Measurements from ENCODE around the gene TMEM269. TPM values are rescaled to one million over a fixed set of nuclear protein-coding genes. Genes with fewer than 3 reads are reported as not detected.

Gene TMEM269, protein sequence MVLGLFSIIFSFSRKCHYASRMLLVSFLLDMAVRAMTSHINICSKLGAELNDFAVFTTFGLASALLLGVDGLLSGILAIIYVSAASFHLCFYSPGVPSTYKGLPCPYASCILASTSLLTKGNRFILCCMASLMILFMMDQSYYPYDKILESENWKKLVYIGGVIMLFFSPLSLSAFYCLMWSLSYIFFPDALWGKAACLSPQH
- total RNA-seq (1 to 10 TPM in 2 of 5 donors, under 1 TPM in 3; 0.20 to 1.7 (median 0.88) TPM), total RNA-seq (0.12 to 1.9 (median 0.55) reads per million in 29 experiments)
- total RNA-seq (2013), result 0.29 TPM

- H3K4me3 ChIP-seq (ENCODE audit: control insufficient read depth in 1 of 2, extremely low read depth in 1 of 2, low read length in 1 of 2), result peak within 1 kb of the TSS; percentile 55 to 63
- peaks cover 0 to 9% of the 10 kb centered on the region in 2 donors for H3K36me3 ChIP-seq (ENCODE audit: control insufficient read depth in 2 of 2, extremely low read depth in 1 of 2, insufficient read depth in 1 of 2, low read length in 1 of 2)
- Mint-ChIP-seq H3K27ac (peak within 1 kb of the TSS; percentile 41 to 76), H3K4me1 (peaks cover 14 to 20% (median 16%) of the 10 kb centered on the region in 3 donors), H3K4me3 (peak within 1 kb of the TSS; percentile 76 to 83 (median 78)), H3K36me3 (peaks cover 13% of the 10 kb centered on the region), H3K27me3 (no peaks in the 10 kb centered on the region), H3K9me3 (no peaks in the 10 kb centered on the region)
- H3K9me3 ChIP-seq, result no peaks in the 10 kb centered on the region
- ChIA-PET CTCF (no interaction called here), POLR2A (interaction anchor here in 1 of 2 donors (0.6 kb wide), 1 partner anchor 214 kb away, joined by 4 read pairs; no protein-coding TSS in a partner anchor)
- DNase-seq (peak; percentile 10 to 67 (median 50)), ATAC-seq (replicated peaks in 1 of 4) (peak; percentile 80 to 90 (median 84))
- 12% methylated on average over 48 of the region's 54 CpGs for WGBS (ENCODE audit: insufficient coverage)
- no peak within 1 kb of the TSS for H3K27ac ChIP-seq (ENCODE audit: low read length)
- H3K4me1 ChIP-seq (ENCODE audit: control insufficient read depth in 1 of 2, extremely low read depth in 1 of 2, insufficient read depth in 2 of 2, low read length in 2 of 2), result peaks cover 2 to 15% of the 10 kb centered on the region in 2 experiments
- peaks cover 0 to 4% of the 10 kb centered on the region in 2 experiments for H3K27me3 ChIP-seq (replicated peaks in 1 of 2; ENCODE audit: control insufficient read depth in 2 of 2, extremely low read depth in 1 of 2, insufficient read depth in 2 of 2, low read length in 1 of 2)
Measured at GRCh38 chr1:42784946-42785693, at the start of gene TMEM269. Gene TMEM269, plus strand, starts transcription at chr1:42784991. Its CDS starts 4,903 bp downstream, at chr1:42789894.

- Histone ChIP-seq H3K4me1 (ENCODE audit: control insufficient read depth in 1 of 2, extremely low read depth in 1 of 2, insufficient read depth in 2 of 2, low read length in 2 of 2) (peaks cover 0 to 7% of the 10 kb centered on the region in 2 experiments), H3K27me3 (replicated peaks in 1 of 2; ENCODE audit: control insufficient read depth in 2 of 2, extremely low read depth in 1 of 2, insufficient read depth in 2 of 2, low read length in 1 of 2) (peaks cover 0 to 14% of the 10 kb centered on the region in 2 experiments), H3K4me3 (ENCODE audit: control insufficient read depth in 1 of 2, extremely low read depth in 1 of 2, low read length in 1 of 2) (no peak overlapping the region), H3K27ac (ENCODE audit: low read length) (no peak overlapping the region), H3K9me3 (no peaks in the 10 kb centered on the region), H3K36me3 (ENCODE audit: control insufficient read depth in 2 of 2, extremely low read depth in 1 of 2, insufficient read depth in 1 of 2, low read length in 1 of 2) (no peaks in the 10 kb centered on the region)
- H3K36me3 Mint-ChIP-seq, result no peaks in the 10 kb centered on the region
- no peak overlapping the region for H3K4me3 Mint-ChIP-seq
- H3K9me3 Mint-ChIP-seq, result no peaks in the 10 kb centered on the region
- ChIA-PET CTCF (no interaction called here), POLR2A (no interaction called here)
- no peak overlapping the region for H3K27ac Mint-ChIP-seq
- H3K4me1 Mint-ChIP-seq, result peaks cover 8 to 11% (median 9%) of the 10 kb centered on the region in 3 donors
- H3K27me3 Mint-ChIP-seq, result peaks cover 0 to 2% of the 10 kb centered on the region in 2 donors
- DNase-seq (no peak), ATAC-seq (replicated peaks in 1 of 4) (no peak)
- 86% methylated on average over 6 of the region's 11 CpGs for WGBS (ENCODE audit: insufficient coverage)
Measured at GRCh38 chr1:42735056-42735455, 49.7 kb upstream of the TMEM269 start.

GRCh38 chr1:42735477-42736105, 49.2 kb upstream of the TMEM269 start:
- H3K4me1 ChIP-seq (ENCODE audit: control insufficient read depth in 1 of 2, extremely low read depth in 1 of 2, insufficient read depth in 2 of 2, low read length in 2 of 2), result peaks cover 0 to 7% of the 10 kb centered on the region in 2 experiments
- H3K27me3 ChIP-seq (replicated peaks in 1 of 2; ENCODE audit: control insufficient read depth in 2 of 2, extremely low read depth in 1 of 2, insufficient read depth in 2 of 2, low read length in 1 of 2), result peaks cover 0 to 14% of the 10 kb centered on the region in 2 experiments
- no peak overlapping the region for H3K4me3 ChIP-seq (ENCODE audit: control insufficient read depth in 1 of 2, extremely low read depth in 1 of 2, low read length in 1 of 2)
- no peaks in the 10 kb centered on the region for H3K36me3 Mint-ChIP-seq
- no peak overlapping the region for H3K27ac Mint-ChIP-seq
- ChIA-PET CTCF (no interaction called here), POLR2A (no interaction called here)
- H3K9me3 ChIP-seq, result no peaks in the 10 kb centered on the region
- no peak overlapping the region for H3K4me3 Mint-ChIP-seq
- H3K4me1 Mint-ChIP-seq, result peaks cover 8 to 11% (median 9%) of the 10 kb centered on the region in 3 donors
- no peaks in the 10 kb centered on the region for H3K36me3 ChIP-seq (ENCODE audit: control insufficient read depth in 2 of 2, extremely low read depth in 1 of 2, insufficient read depth in 1 of 2, low read length in 1 of 2)
- no peak for ATAC-seq (replicated peaks in 1 of 4)
- WGBS (ENCODE audit: insufficient coverage), result 85% methylated on average over 9 of the region's 14 CpGs
- peaks cover 0 to 2% of the 10 kb centered on the region in 2 donors for H3K27me3 Mint-ChIP-seq
- H3K9me3 Mint-ChIP-seq, result no peaks in the 10 kb centered on the region
- H3K27ac ChIP-seq (ENCODE audit: low read length), result no peak overlapping the region
- no peak for DNase-seq

DNA sequence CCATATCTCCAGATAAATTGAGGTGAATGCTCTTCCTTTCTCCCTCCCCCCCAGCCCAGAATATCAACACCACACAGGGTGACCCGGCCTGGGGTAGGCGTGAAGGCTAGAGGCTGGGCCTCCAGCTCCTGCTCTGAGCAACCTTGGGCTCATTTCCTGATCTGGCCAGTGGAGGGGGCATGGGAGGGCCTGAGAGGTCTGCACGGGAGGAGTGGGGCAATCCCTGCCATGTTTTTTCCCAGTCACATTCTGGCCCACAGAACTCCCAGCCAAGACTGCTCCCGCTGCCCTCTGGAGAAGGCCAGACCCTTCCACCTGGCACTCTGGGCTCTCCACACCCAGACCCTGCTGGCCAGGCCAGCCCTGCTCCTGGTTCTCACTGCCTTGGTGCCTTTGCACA, 48.6 kb upstream of the TMEM269 start:
- Mint-ChIP-seq H3K27ac (no peak overlapping the region), H3K36me3 (no peaks in the 10 kb centered on the region), H3K9me3 (no peaks in the 10 kb centered on the region), H3K4me3 (no peak overlapping the region), H3K27me3 (peaks cover 0 to 2% of the 10 kb centered on the region in 2 donors), H3K4me1 (peaks cover 8 to 11% (median 9%) of the 10 kb centered on the region in 3 donors)
- POLR2A ChIA-PET, result no interaction called here
- peaks cover 0 to 14% of the 10 kb centered on the region in 2 experiments for H3K27me3 ChIP-seq (replicated peaks in 1 of 2; ENCODE audit: control insufficient read depth in 2 of 2, extremely low read depth in 1 of 2, insufficient read depth in 2 of 2, low read length in 1 of 2)
- DNase-seq (no peak), ATAC-seq (replicated peaks in 1 of 4) (no peak)
- no peak overlapping the region for H3K4me3 ChIP-seq (ENCODE audit: control insufficient read depth in 1 of 2, extremely low read depth in 1 of 2, low read length in 1 of 2)
- H3K36me3 ChIP-seq (ENCODE audit: control insufficient read depth in 2 of 2, extremely low read depth in 1 of 2, insufficient read depth in 1 of 2, low read length in 1 of 2), result no peaks in the 10 kb centered on the region
- CTCF ChIA-PET, result no interaction called here
- peaks cover 0 to 7% of the 10 kb centered on the region in 2 experiments for H3K4me1 ChIP-seq (ENCODE audit: control insufficient read depth in 1 of 2, extremely low read depth in 1 of 2, insufficient read depth in 2 of 2, low read length in 2 of 2)
- H3K9me3 ChIP-seq, result no peaks in the 10 kb centered on the region
- no peak overlapping the region for H3K27ac ChIP-seq (ENCODE audit: low read length)
- 100% methylated on average over 1 of the region's 4 CpGs for WGBS (ENCODE audit: insufficient coverage)

DNA sequence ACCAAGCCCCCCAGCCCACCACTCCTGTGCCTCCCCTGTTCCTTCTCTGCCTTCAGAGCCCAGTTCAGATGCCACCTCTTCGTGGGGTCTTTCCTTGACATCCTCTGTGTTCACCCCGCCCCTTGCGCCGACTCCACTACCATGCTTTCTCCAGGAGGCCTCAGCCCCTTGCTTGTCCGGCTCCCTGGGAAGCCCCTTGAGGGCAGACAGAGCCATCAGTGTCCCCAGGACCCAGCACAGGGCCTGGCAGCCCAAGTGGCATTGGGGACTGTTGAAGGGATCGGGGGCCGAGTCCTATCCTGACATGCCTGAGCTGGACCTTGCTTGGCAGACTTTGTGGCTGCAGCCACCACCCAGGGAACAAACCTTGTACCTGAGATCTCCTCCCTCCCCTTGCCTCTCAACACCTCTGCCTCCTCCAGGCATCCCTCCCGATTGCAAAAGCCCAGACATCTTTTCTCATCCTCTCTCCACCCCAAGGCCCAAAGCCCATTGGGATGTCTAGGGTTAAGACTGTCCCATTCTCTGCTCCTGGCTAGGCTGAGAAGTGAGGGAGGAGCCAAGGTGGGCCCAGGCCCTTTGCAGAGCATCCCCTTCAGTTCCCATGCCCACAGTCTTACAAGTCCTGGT, 48.1 kb upstream of the TMEM269 start:
- Mint-ChIP-seq H3K4me1 (peaks cover 8 to 11% (median 9%) of the 10 kb centered on the region in 3 donors), H3K36me3 (no peaks in the 10 kb centered on the region), H3K27ac (peak overlapping the region in 1 of 2 donors; percentile 64), H3K27me3 (peaks cover 0 to 2% of the 10 kb centered on the region in 2 donors), H3K9me3 (no peaks in the 10 kb centered on the region), H3K4me3 (no peak overlapping the region)
- ATAC-seq (replicated peaks in 1 of 4) (no peak), DNase-seq (no peak)
- Histone ChIP-seq H3K27ac (ENCODE audit: low read length) (no peak overlapping the region), H3K4me3 (ENCODE audit: control insufficient read depth in 1 of 2, extremely low read depth in 1 of 2, low read length in 1 of 2) (no peak overlapping the region), H3K9me3 (no peaks in the 10 kb centered on the region), H3K4me1 (ENCODE audit: control insufficient read depth in 1 of 2, extremely low read depth in 1 of 2, insufficient read depth in 2 of 2, low read length in 2 of 2) (peaks cover 0 to 7% of the 10 kb centered on the region in 2 experiments), H3K36me3 (ENCODE audit: control insufficient read depth in 2 of 2, extremely low read depth in 1 of 2, insufficient read depth in 1 of 2, low read length in 1 of 2) (no peaks in the 10 kb centered on the region), H3K27me3 (replicated peaks in 1 of 2; ENCODE audit: control insufficient read depth in 2 of 2, extremely low read depth in 1 of 2, insufficient read depth in 2 of 2, low read length in 1 of 2) (peaks cover 0 to 14% of the 10 kb centered on the region in 2 experiments)
- CTCF ChIA-PET, result interaction anchor here in 1 of 2 donors (0.6 kb wide), 1 partner anchor 158 kb away, joined by 3 read pairs; no protein-coding TSS in a partner anchor
- 96% methylated on average over 6 of the region's 8 CpGs for WGBS (ENCODE audit: insufficient coverage)
- POLR2A ChIA-PET, result interaction anchor here in 1 of 2 donors (0.6 kb wide), 1 partner anchor 81 kb away, joined by 3 read pairs; no protein-coding TSS in a partner anchor
